ENCODE measurements around the gene FTCD.
"Not testable (repeated sequence)": the region's sequence is repeated elsewhere in the genome, so short reads cannot be mapped to it uniquely, and the experiment has no call there.

Gene FTCD

DNA sequence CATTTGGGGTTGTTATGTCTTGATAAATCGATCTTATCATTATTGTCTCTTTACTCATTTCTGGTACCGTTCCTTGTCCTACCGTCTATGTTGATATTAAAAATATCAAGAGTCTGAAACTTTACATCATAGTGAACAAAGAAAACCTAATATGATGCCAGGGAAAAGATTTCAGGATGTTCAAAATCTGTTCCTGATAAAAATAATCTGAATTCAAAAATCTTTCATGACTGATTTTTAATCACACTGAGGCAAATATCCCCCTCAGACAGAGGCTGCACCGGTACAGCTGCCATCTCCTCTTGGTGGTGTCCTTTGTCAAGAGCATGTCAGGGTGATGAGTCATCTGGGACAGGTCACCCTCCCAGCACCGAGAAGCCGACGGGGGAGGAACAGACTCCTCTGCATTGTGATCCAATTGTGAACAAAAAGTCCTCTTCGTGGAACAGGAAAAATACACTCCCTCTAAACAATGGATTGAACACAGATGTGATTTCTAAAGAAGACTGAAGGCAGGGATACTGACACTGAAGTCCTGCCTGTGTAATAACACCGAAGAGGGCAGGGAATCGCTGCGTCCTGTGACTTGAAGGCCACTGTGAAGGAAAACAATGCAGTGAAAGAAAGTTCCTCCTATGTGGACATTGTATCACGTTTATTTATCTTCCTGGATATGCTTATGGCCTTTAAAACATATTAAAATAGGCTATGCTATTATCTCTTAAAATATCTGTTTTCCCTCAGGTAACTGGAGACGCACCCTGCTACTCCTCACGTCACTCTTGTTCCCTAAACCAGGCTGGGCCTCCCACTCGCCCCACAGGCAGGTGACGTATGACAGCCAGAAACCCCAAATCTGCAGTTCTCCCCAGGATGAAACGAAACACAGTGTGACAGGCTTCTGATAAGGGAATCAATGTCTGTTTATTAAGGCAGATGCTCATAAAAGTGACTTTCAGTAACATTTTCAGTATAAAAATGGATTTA is 33.1 kb upstream of the FTCD start:
- DNase-seq (ENCODE audit: low read depth) = no peak

DNA sequence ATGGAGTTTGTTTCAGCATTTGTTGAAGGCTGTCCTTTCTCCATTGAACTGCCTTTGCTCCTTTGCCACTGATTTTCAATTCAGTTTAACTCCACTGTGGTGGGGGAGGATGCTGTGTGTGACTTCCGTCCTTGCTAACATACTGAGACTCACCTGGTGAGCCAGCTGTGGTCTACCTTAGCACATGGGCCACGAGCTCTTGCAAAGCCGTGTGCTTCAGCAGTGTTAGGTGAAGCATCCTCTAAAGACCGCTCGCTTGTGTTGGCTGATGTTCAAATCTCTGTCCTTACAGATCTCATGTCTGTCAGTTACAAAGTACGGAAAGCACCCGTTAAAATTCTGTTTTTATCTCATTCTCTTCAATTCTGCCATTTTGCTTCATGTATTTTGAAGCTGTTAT is 32.4 kb upstream of the FTCD start:
- DNase-seq (ENCODE audit: low read depth) = no peak

DNA sequence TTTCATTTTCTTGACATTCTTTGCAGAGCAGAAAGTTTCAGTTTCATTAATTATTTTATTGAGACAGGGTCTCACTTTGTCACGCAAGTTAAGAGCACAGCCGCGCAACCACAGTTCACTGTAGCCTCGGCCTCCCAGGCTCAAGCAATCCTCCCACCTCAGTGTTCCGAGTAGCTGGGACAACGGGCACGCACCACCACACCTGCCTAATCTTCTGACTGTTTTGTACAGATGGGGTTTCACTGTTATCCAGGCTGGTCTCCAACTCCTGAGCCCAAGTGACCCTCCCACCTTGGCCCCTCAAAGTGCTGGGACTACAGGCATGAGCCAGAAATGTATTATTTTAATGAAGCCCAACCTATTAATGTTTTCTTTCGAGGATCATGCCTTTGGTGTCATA is 31.9 kb upstream of the FTCD start:
- DNase-seq (ENCODE audit: low read depth) = no peak

DNA sequence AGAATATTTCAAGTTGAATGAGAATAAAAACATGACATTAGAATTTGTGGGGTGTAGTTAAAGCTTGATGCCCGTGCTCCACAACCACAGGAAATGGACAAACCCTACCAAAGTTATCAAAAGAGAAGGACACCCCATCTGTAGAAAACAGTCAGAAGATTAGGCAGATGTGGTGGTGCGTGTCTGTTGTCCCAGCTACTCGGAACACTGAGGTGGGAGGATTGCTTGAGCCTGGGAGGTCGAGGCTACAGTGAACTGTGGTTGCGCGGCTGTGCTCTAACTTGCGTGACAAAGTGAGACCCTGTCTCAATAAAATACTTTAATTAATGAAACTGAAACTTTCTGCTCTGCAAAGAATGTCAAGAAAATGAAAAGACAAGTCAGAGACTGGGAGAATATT is 30.3 kb upstream of the FTCD start:
- no peak for DNase-seq (ENCODE audit: low read depth)

DNA sequence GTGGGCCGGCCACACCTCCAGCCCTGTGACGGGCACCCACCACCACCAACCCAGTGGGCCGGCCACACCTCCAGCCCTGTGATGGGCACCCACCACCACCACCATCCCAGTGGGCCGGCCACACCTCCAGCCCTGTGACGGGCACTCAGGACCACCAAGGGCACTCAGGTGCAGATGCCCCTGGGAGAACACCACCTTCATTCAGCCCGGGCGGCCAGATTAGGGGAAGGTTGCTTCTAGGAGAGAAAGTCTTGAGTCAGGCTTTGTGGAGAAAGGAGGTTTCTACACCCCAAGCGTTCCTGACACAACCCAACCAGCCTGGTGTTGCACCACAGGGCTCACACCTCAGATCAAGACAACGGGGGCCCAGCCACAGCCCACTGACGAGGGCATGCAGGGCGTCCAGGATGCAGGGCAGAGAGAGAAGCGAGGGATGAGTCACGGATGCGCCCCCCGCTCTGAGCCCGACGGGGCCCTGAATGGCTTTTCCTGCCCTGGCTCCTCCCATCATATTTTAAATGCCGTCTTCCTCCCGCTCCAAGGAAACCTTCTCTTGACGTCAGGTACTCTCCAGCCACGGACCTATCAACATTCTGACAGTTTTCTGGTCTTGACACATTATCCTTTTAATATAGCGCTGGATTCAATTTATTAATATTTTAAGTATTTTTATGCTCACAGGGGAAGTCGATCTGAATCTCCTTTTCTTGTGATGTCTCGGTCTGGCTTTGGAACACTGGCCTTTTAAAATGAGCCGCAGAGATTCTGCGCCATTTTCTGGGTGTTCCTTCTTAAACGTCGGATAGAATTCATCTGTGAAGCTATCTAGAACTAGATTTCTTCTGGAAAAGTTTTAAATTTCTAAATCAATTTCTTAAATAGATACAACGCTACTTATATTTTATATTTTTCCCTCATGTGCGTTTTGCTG is 29.5 kb upstream of the FTCD start:
- DNase-seq (ENCODE audit: low read depth) = peak; percentile 48

DNA sequence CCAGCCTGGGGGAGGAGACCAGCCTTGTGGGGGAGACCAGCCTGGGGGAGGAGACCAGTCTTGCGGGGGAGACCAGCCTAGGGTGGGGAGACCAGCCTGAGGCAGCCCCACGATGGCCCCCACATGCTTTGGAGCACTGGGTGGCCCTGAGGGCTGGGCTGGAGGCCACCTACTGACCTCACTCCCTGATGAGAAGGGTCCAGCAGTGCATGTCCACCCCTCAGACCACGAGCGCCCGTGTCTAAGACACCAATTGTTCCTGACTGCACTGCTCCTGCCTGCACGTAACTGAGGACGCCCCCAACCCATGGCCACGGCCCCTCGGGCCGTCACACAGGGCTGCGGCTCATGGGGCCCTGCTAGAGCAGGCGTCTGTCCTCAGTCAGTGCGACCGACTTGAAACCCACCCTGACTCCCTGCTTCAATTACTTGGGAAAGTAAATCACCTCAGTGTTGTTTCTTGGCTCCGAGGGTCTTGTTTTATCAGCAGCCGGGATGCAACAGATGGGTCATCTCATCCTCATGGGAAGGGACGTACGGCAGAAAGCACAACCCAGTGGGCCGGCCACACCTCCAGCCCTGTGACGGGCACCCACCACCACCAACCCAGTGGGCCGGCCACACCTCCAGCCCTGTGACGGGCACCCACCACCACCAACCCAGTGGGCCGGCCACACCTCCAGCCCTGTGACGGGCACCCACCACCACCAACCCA is 28.7 kb upstream of the FTCD start, which contains the start of gene SPATC1L:
TSS of gene SPATC1L (minus strand) at position 550 of the 715 bp plus-strand sequence. CDS start 1,643 bp downstream, outside the sequence.
- peak; percentile 20 for DNase-seq (ENCODE audit: low read depth)

DNA sequence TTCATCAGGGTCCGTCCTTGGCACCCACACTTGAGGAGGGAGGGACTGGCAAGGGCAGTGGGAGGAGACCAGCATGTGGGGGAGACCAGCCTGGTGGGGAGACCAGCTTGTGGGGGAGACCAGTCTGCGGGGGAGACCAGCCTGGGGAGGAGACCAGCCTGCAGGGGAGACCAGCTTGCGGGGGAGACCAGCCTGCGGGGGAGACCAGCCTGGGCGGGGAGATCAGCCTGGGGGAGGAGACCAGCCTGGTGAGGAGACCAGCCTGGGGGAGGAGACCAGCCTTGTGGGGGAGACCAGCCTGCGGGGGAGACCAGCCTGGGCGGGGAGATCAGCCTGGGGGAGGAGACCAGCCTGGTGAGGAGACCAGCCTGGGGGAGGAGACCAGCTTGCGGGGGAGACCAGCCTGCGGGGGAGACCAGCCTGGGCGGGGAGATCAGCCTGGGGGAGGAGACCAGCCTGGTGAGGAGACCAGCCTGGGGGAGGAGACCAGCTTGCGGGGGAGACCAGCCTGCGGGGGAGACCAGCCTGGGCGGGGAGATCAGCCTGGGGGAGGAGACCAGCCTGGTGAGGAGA is 28.0 kb upstream of the FTCD start:
- DNase-seq (ENCODE audit: low read depth) = not testable (repeated sequence)

DNA sequence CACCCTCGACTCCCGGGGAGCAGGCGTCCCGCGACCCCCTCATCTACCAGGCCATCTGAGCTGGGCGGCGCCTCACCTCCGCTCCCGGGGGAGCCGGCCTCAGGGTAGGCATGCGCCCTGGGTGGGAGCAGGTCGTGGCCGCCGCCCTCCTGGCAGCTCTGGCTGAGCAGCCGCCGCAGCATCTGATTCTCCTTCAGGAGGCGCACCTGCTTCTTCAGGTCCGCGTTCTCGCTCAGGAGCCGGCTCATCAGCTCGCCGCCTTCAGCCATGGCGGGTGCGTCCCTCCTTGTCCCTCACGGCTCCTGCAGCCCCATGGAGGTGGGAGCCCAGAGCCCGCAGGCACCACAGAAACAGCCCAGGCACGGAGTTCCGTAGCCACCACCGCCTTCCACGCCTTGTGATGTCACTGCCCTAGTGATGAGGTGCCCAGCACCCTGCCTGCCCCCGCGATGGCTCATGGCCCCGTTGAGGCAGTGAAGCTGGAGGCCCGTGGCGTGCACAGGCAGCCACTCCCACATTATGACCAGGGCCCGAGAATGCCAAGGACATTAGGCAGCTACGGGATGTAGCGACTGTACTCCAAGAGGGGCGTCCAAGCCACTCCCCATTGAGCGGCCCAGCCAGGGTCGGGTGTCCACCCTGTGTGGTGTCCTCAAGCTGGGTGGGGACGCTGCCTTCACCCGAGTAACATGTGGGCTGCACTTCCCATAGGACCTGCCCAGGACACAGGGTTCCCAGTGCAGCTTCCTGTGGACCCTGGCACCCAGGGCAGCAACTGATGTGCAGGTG is 27.4 kb upstream of the FTCD start:
- no peak for DNase-seq (ENCODE audit: low read depth)

DNA sequence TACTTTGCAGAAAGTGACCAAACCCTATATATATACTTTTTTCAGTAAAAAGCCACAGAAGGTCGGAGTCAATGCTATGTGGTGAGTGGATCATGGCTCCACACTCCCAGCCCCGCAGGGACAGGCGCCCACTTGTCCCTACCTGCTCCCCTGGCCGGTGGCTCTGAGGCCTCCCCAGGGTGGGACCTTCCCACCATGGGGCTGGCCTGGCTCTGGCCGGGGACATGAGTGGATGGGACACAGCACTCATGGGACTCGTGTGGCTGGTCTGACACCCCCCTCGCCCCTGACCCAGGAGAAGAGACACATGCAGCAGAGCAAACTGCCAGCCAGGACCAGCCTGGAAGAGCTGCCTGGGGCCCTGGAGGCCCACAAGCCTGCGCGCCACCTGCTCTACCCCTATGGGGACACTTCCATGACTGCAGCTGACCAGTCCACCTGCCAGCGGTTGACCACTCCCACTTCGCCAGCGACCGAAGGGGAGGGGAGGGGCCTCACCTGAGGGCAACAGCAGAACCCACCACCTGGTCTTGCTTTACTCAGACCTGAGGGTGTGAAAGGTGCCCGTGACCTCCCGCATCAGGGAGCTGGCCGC is 26.7 kb upstream of the FTCD start:
- no peak for DNase-seq (ENCODE audit: low read depth)

DNA sequence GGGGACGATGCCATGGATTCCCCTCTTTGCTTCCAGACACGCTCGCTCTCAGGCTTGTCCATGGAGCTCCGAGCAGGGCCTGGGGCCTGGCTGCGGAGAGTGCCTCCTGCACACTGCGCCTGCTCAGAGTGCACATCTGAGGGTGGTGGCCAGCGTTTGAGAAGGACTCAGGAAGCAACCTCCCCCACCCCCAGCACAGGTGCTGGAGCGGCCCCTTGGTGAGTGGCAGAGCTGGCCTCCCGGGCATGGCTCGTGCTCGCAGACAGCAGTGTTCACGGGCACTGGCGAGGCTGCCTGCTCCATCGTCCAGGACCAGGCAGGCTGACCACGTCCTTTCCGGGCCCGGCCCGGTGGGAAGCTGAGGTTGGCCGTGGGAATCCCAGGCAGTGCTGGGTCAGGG is 26.1 kb upstream of the FTCD start:
- no peak for DNase-seq (ENCODE audit: low read depth)

DNA sequence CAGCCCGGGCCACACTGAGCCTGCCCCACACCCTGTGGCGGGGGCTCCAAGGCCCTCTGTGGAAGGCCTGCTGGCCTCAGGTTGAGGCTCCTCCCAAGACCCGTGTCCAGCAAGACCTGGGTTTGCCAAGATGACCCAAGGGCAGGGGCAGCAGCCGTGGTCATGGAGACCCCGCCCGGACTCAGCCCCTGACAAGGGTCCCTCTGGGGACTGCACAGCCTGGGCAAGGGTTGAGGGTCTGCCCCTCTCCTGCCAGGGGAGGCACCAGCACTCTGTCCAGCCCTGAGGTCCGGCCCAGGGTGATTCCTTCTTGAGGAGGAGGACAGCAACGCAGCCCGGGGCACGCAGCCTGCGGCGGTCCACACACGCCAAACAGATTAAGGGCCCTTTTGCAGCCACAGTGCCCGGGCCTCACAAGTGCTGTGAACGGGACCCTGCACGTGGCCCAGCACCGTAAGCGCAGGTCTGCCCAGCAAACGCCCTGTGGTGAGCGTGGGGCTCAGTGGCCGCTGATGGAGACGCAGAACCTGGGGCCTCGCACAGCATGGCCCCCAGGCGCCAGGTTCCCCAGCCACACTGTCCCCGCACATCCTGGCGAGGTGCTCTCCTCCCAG is 25.5 kb upstream of the FTCD start:
- no peak for DNase-seq (ENCODE audit: low read depth)

DNA sequence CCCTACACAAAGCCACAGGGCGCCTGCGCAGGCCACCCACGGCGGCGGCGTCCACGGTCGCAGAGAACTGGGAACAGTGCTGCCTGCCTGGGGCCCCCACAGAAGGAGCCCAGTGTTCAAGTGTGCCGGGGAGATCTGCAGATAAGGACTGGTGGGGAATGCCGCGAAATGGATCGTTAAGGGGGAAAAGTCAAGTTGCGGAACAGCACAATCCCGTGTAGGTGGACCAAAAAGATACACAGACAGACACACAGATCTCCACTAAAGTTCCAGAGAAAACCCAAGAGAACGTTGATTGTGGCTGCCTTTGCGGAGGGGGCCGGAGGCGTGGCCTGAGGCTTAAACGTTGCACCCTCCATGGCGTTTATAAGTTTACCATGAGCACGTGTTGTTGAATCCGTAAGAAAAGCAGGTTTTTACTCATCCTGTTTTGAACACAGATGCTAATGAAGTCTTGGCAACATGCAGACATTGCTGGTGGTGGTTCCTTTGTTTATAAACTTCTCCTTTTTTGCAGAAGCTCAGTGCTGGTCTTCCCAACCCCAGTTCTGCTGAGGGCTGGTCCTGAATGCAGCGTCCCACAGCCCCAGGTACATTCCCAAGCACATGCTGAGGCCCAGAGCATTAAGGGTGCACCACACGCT is 24.8 kb upstream of the FTCD start:
- DNase-seq (ENCODE audit: low read depth) = no peak

DNA sequence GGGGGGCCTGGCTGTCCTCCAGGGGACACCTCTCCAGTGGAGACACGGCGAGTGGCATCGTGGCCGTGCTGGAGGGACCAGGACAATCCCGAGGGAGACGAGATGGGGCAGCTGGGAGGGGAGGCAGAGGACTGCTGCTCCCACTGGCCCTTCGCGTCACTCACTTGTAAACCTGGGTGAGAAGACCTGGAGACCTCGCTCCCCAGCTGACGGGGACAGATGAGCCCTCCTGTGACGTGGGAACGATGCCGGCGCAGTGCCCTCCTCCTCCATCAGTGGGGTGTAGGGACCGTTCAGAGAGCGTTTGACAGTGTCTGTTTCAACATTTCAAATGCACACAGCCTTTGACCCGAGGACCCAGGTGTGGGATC is 24.3 kb upstream of the FTCD start:
- DNase-seq (ENCODE audit: low read depth) = no peak

DNA sequence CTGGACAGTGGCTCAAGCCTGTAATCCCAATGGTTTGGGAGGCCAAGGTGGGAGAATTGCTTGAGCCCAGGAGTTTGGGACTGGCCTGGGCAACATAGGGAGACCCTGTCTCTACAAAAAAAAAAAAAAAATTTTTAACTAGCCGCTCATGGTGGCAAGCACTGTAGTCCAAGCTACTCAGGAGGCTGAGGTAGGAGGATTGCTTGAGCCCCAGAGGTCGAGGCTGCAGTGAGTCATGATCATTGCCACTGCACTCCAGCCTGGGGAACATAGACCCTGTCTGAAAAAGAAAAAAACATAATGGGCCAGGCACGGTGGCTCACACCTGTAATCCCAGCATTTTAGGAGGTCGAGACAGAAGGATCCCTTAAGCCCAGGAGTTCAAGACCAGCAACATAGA is 23.6 kb upstream of the FTCD start:
- DNase-seq (ENCODE audit: low read depth) = no peak

DNA sequence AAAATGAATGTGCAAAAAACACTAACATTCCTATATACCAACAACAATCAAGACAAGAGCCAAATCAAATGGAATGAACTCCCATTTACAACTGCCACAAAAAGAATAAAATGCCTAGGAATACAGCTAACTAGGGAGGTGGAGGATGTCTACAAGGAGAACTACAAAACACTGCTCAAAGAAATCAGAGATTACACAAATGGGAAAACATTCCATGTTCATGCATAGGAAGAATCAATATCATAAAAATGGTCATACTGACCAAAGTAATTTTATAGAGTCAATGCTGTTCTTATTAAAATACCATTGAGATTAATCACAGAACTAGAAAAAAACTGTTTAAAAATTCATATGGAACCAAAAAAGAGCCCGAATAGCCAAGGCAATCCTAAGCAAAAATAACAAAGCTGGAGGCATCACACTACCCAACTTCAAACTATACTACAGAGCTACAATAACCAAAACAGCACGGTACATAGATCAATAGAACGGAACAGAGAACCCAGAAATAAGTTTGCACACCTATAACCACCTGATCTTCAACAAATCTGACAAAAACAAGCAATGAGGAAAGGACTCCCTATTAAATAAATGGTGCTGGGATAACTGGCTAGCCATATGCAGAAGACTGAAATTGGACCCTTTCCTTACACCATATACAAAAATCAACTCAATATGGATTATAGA is 21.2 kb upstream of the FTCD start:
- not testable (repeated sequence) for DNase-seq (ENCODE audit: low read depth)

DNA sequence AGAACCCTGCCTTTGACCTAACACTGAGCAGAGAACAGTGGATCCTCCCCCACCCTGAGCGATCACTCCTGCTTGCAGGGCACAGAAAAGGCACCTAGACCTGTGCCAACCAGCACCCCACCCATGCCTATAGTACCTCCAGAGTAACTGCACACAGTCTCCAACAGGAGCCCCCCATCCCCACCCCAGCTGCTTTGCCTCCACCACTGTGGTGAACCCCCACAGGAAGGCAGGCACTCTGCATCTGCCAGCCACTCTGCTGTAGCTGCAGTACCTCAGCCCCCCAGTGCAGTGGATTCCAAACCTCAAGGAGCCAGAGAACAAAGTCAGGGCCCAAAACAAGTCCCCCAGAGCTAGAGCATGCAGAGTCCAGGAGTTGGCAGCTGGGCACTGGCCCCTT is 18.2 kb upstream of the FTCD start:
- no peak for DNase-seq (ENCODE audit: low read depth)

DNA sequence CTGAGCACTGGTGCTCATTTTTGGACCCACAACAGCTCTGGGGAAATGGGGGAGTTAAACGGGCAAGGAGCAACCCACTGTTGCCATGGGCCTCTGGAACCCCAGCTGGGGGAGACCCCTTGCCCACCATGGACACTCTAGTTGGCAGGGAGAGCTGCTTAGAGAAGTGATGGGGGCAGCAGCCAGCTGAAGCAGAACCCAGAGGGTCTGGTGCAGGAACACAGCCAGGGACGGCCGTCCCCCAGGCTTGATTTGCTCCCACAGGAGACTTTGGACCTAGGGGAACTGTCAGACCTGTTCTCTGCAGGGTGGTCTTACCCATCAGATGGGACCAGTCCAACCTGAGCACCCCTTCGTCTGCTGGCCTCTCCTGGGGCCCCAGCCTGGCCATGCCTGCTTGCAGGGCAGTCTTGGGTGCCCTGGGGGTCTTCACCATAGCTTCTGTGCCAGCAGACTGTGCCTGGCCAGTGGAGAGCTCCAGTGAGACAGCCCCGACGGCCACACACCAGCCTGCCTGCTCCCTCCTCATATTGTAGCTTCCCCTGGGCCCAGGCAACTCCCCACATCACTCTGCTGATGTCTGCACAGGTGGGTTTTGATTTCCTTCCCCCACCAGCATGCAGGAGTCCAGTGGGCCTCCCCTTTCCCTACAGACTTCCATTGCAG is 17.6 kb upstream of the FTCD start:
- DNase-seq (ENCODE audit: low read depth) = no peak

All from stimulated activated CD8-positive, alpha-beta memory T cell treated with anti-CD3 and anti-CD28 coated beads, Interleukin-4, amount 100 ng/mL, for 24 hours (primary cell).